NCI-H526 (cell line): Measurements from ENCODE around the gene AHNAK.
A peak's percentile ranks its signal among the peaks of the same experiment; 100 is the strongest.

Experiments used
- DNase-seq, 2 experiments: peaks; one replicate each; lab custom pipeline; 2025; lab: John Stamatoyannopoulos, UW

The AHNAK gene

GRCh38 chr11:62433141-62433903, 113.3 kb downstream of the AHNAK start:
- DNase-seq: peak in 1 of 2 experiments; percentile 92

GRCh38 chr11:62432695-62433094, 113.9 kb downstream of the AHNAK start:
- DNase-seq: peak; percentile 23 to 53

GRCh38 chr11:62431171-62431901, 115.3 kb downstream of the AHNAK start:
- DNase-seq: no peak

- no peak for DNase-seq
These were observed 116.2 kb downstream of the AHNAK start for GRCh38 chr11:62430425-62430824.

- no peak for DNase-seq
These were observed 117.6 kb downstream of the AHNAK start for GRCh38 chr11:62428871-62429560.

- no peak for DNase-seq
These were observed 118.9 kb downstream of the AHNAK start for GRCh38 chr11:62427630-62428233.

- DNase-seq: no peak
These were observed 123.6 kb downstream of the AHNAK start for GRCh38 chr11:62423012-62423411.

GRCh38 chr11:62421996-62422395, 124.6 kb downstream of the AHNAK start:
- DNase-seq: no peak

- no peak for DNase-seq
These were observed 125.7 kb downstream of the AHNAK start for GRCh38 chr11:62420882-62421281.

- DNase-seq: no peak
These were observed 126.7 kb downstream of the AHNAK start for GRCh38 chr11:62419943-62420342.

- no peak for DNase-seq
These were observed 127.2 kb downstream of the AHNAK start for GRCh38 chr11:62419314-62419929.

GRCh38 chr11:62418733-62419132, 127.9 kb downstream of the AHNAK start, which contains the start of gene SCGB1A1:
Gene SCGB1A1, plus strand, starts transcription at chr11:62419033. Its CDS starts 63 bp downstream, at chr11:62419096.
- DNase-seq: no peak

- DNase-seq: no peak
These were observed 128.5 kb downstream of the AHNAK start for GRCh38 chr11:62418136-62418535.

GRCh38 chr11:62416596-62416995, 130.0 kb downstream of the AHNAK start:
- no peak for DNase-seq

- DNase-seq: no peak
These were observed 133.4 kb downstream of the AHNAK start for GRCh38 chr11:62413060-62413696.

- no peak for DNase-seq
These were observed 135.1 kb downstream of the AHNAK start for GRCh38 chr11:62411524-62411923.

GRCh38 chr11:62410972-62411371, 135.6 kb downstream of the AHNAK start:
- no peak for DNase-seq

- no peak for DNase-seq
These were observed 136.8 kb downstream of the AHNAK start for GRCh38 chr11:62409831-62410230.

GRCh38 chr11:62406034-62406433, 140.6 kb downstream of the AHNAK start:
- DNase-seq: no peak

- no peak for DNase-seq
These were observed 141.7 kb downstream of the AHNAK start for GRCh38 chr11:62404901-62405300.

- DNase-seq: no peak
These were observed 142.2 kb downstream of the AHNAK start for GRCh38 chr11:62404435-62404834.
